ENCODE results near the gene LRRC7.
A peak's percentile ranks its signal among the peaks of the same experiment; 100 is the strongest.

LRRC7 gene

GRCh38 chr1:69534829-69535228 is 32.9 kb upstream of the LRRC7 start:
- no peak for TF ChIP-seq POLR2AphosphoS5 (IDR thresholded peaks at IDR 0.05; ENCODE audit: borderline replicate concordance, low read depth, low read length)
- no peak for TF ChIP-seq FOXP2 (optimal IDR thresholded peaks at IDR 0.05; ENCODE audit: control extremely low read depth, extremely low read length, insufficient read depth)
- no peak for TF ChIP-seq EZH2 (IDR thresholded peaks at IDR 0.05)
- Histone ChIP-seq H3K4me3 (no peak overlapping the region), H3K9ac (ENCODE audit: insufficient read length) (no peak overlapping the region), H3K36me3 (ENCODE audit: insufficient read depth, low read length) (no peaks in the 10 kb centered on the region), H3K9me3 (ENCODE audit: low read depth, low read length) (no peaks in the 10 kb centered on the region), H3K27ac (no peak overlapping the region)
- no peak for DNase-seq (ENCODE audit: low read depth, low spot score)

GRCh38 chr1:69535490-69535889 is 32.2 kb upstream of the LRRC7 start:
- Histone ChIP-seq H3K9me3 (ENCODE audit: low read depth, low read length) (no peaks in the 10 kb centered on the region), H3K9ac (ENCODE audit: insufficient read length) (no peak overlapping the region), H3K36me3 (ENCODE audit: insufficient read depth, low read length) (no peaks in the 10 kb centered on the region), H3K4me3 (no peak overlapping the region), H3K27ac (no peak overlapping the region)
- DNase-seq (ENCODE audit: low read depth, low spot score) = no peak
- TF ChIP-seq POLR2AphosphoS5 (IDR thresholded peaks at IDR 0.05; ENCODE audit: borderline replicate concordance, low read depth, low read length) = no peak
- no peak for TF ChIP-seq EZH2 (IDR thresholded peaks at IDR 0.05)
- no peak for TF ChIP-seq FOXP2 (optimal IDR thresholded peaks at IDR 0.05; ENCODE audit: control extremely low read depth, extremely low read length, insufficient read depth)

- Histone ChIP-seq H3K27ac (no peak overlapping the region), H3K9me3 (ENCODE audit: low read depth, low read length) (no peaks in the 10 kb centered on the region), H3K36me3 (ENCODE audit: insufficient read depth, low read length) (no peaks in the 10 kb centered on the region), H3K4me3 (no peak overlapping the region), H3K9ac (ENCODE audit: insufficient read length) (no peak overlapping the region)
- DNase-seq (ENCODE audit: low read depth, low spot score) = no peak
- no peak for TF ChIP-seq EZH2 (IDR thresholded peaks at IDR 0.05)
- no peak for TF ChIP-seq POLR2AphosphoS5 (IDR thresholded peaks at IDR 0.05; ENCODE audit: borderline replicate concordance, low read depth, low read length)
- no peak for TF ChIP-seq FOXP2 (optimal IDR thresholded peaks at IDR 0.05; ENCODE audit: control extremely low read depth, extremely low read length, insufficient read depth)
Measured at GRCh38 chr1:69540052-69540451, 27.7 kb upstream of the LRRC7 start.

GRCh38 chr1:69551476-69552324 is 16.0 kb upstream of the LRRC7 start:
- Histone ChIP-seq H3K9ac (ENCODE audit: insufficient read length) (no peak overlapping the region), H3K36me3 (ENCODE audit: insufficient read depth, low read length) (no peaks in the 10 kb centered on the region), H3K9me3 (ENCODE audit: low read depth, low read length) (no peaks in the 10 kb centered on the region), H3K4me3 (no peak overlapping the region), H3K27ac (no peak overlapping the region)
- no peak for DNase-seq (ENCODE audit: low read depth, low spot score)
- no peak for TF ChIP-seq FOXP2 (optimal IDR thresholded peaks at IDR 0.05; ENCODE audit: control extremely low read depth, extremely low read length, insufficient read depth)
- no peak for TF ChIP-seq EZH2 (IDR thresholded peaks at IDR 0.05)

- no peaks in the 10 kb centered on the region for H3K36me3 ChIP-seq (ENCODE audit: insufficient read depth, low read length)
Measured at GRCh38 chr1:69553726-69554125, 14.0 kb upstream of the LRRC7 start.

GRCh38 chr1:69568421-69569174 is 876 bp downstream of the LRRC7 start:
- no peak overlapping the region for H3K27ac ChIP-seq
- H3K9ac ChIP-seq (ENCODE audit: insufficient read length) = no peak overlapping the region
- no peak for DNase-seq (ENCODE audit: low read depth, low spot score)
- TF ChIP-seq FOXP2 (optimal IDR thresholded peaks at IDR 0.05; ENCODE audit: control extremely low read depth, extremely low read length, insufficient read depth) (no peak), EZH2 (IDR thresholded peaks at IDR 0.05) (peak; percentile 77)
- H3K36me3 ChIP-seq (ENCODE audit: insufficient read depth, low read length) = no peaks in the 10 kb centered on the region
- H3K9me3 ChIP-seq (ENCODE audit: low read depth, low read length) = no peaks in the 10 kb centered on the region
- H3K4me3 ChIP-seq = peak overlapping the region; percentile 79

More at GRCh38 chr1:69553726-69554125, 14.0 kb upstream of the LRRC7 start:
- no peak for DNase-seq (ENCODE audit: low read depth, low spot score)
- Histone ChIP-seq H3K4me3 (no peak overlapping the region), H3K9me3 (ENCODE audit: low read depth, low read length) (no peaks in the 10 kb centered on the region), H3K27ac (no peak overlapping the region), H3K9ac (ENCODE audit: insufficient read length) (no peak overlapping the region)
- no peak for TF ChIP-seq FOXP2 (optimal IDR thresholded peaks at IDR 0.05; ENCODE audit: control extremely low read depth, extremely low read length, insufficient read depth)
- TF ChIP-seq EZH2 (IDR thresholded peaks at IDR 0.05) = no peak
- TF ChIP-seq POLR2AphosphoS5 (IDR thresholded peaks at IDR 0.05; ENCODE audit: borderline replicate concordance, low read depth, low read length) = no peak

- Histone ChIP-seq H3K9me3 (ENCODE audit: low read depth, low read length) (no peaks in the 10 kb centered on the region), H3K9ac (ENCODE audit: insufficient read length) (no peak overlapping the region), H3K4me3 (peak overlapping the region; percentile 79; the same call in 1 of the 2 replicates), H3K36me3 (ENCODE audit: insufficient read depth, low read length) (no peaks in the 10 kb centered on the region), H3K27ac (no peak overlapping the region)
- DNase-seq (ENCODE audit: low read depth, low spot score) = no peak
- no peak for TF ChIP-seq POLR2AphosphoS5 (IDR thresholded peaks at IDR 0.05; ENCODE audit: borderline replicate concordance, low read depth, low read length)
- no peak for TF ChIP-seq EZH2 (IDR thresholded peaks at IDR 0.05)
- no peak for TF ChIP-seq FOXP2 (optimal IDR thresholded peaks at IDR 0.05; ENCODE audit: control extremely low read depth, extremely low read length, insufficient read depth)
Measured at GRCh38 chr1:69569175-69569541, 1.4 kb downstream of the LRRC7 start.

- no peak overlapping the region for H3K9ac ChIP-seq (ENCODE audit: insufficient read length)
- peak overlapping the region; percentile 8; the same call in 1 of the 2 replicates for H3K4me3 ChIP-seq
- TF ChIP-seq EZH2 (IDR thresholded peaks at IDR 0.05) = no peak
- H3K36me3 ChIP-seq (ENCODE audit: insufficient read depth, low read length) = no peaks in the 10 kb centered on the region
- no peak for DNase-seq (ENCODE audit: low read depth, low spot score)
- H3K9me3 ChIP-seq (ENCODE audit: low read depth, low read length) = no peaks in the 10 kb centered on the region
- H3K27ac ChIP-seq = no peak overlapping the region
Measured at GRCh38 chr1:69569576-69570328, 2.0 kb downstream of the LRRC7 start.

Data from SK-N-MC (cell line).